Posterior cingulate gyrus (tissue), 11 donors: ENCODE measurements around the gene PADI6.

Experiments used
- DNase-seq, 10 donors: peaks; one replicate each; pipeline versions ENCODE4 v3.0.0 to v3.0.0-alpha.2; 2020 to 2021; ENCODE audit warnings: mixed read lengths in 3 of 10
- intact Hi-C: fragments of 100-400 bp; cut with DNase I; formaldehyde crosslinking; loops from one replicate; pipeline ENCODE4 v1.15.1; 2023

Gene PADI6

GRCh38 chr1:17355898-17356297, 16.1 kb upstream of the PADI6 start:
- intact Hi-C loops, result no loop called here
- DNase-seq, result no peak

- DNase-seq, result no peak
- intact Hi-C loops, result no loop called here
Observed at GRCh38 chr1:17356387-17357026, 15.5 kb upstream of the PADI6 start.

- intact Hi-C loops, result no loop called here
- DNase-seq, result no peak
Observed at GRCh38 chr1:17358557-17358956, 13.4 kb upstream of the PADI6 start.

- no peak for DNase-seq
- intact Hi-C loops, result no loop called here
Observed at GRCh38 chr1:17359031-17359430, 13.0 kb upstream of the PADI6 start.

GRCh38 chr1:17359808-17360207, 12.2 kb upstream of the PADI6 start:
- no peak for DNase-seq
- intact Hi-C loops, result no loop called here

- intact Hi-C loops, result no loop called here
- DNase-seq, result no peak
Observed at GRCh38 chr1:17360272-17360956, 11.6 kb upstream of the PADI6 start.

- intact Hi-C loops, result no loop called here
- DNase-seq, result no peak
Observed at GRCh38 chr1:17361687-17362086, 10.3 kb upstream of the PADI6 start.

GRCh38 chr1:17363351-17363750, 8.6 kb upstream of the PADI6 start:
- no peak for DNase-seq
- intact Hi-C loops, result no loop called here

GRCh38 chr1:17363771-17364170, 8.2 kb upstream of the PADI6 start:
- DNase-seq, result no peak
- intact Hi-C loops, result loop anchor here (2.0 kb wide), 1 partner anchor 33 kb away; no protein-coding TSS in a partner anchor

GRCh38 chr1:17365293-17365692, 6.7 kb upstream of the PADI6 start:
- intact Hi-C loops, result loop anchor here (2.0 kb wide), 1 partner anchor 32 kb away; no protein-coding TSS in a partner anchor
- no peak for DNase-seq

- intact Hi-C loops, result no loop called here
- no peak for DNase-seq
Observed at GRCh38 chr1:17369466-17369865, 2.5 kb upstream of the PADI6 start.

GRCh38 chr1:17370618-17371017, 1.4 kb upstream of the PADI6 start:
- intact Hi-C loops, result no loop called here
- DNase-seq, result no peak

- no peak for DNase-seq
- intact Hi-C loops, result no loop called here
Observed at GRCh38 chr1:17372955-17373354, 959 bp downstream of the PADI6 start.

GRCh38 chr1:17375651-17376050, 3.7 kb downstream of the PADI6 start:
- DNase-seq, result no peak
- intact Hi-C loops, result no loop called here

- no peak for DNase-seq
- intact Hi-C loops, result no loop called here
Observed at GRCh38 chr1:17377325-17377953, 5.4 kb downstream of the PADI6 start.

- intact Hi-C loops, result no loop called here
- DNase-seq, result no peak
Observed at GRCh38 chr1:17381161-17381560, 9.2 kb downstream of the PADI6 start.

GRCh38 chr1:17392199-17392740, 20.3 kb downstream of the PADI6 start:
- no peak for DNase-seq
- intact Hi-C loops, result no loop called here

GRCh38 chr1:17393230-17393629, 21.2 kb downstream of the PADI6 start:
- intact Hi-C loops, result no loop called here
- DNase-seq, result no peak

GRCh38 chr1:17397910-17398695, 26.1 kb downstream of the PADI6 start:
- intact Hi-C loops, result loop anchor here (2.0 kb wide), 1 partner anchor 33 kb away; no protein-coding TSS in a partner anchor
- no peak for DNase-seq

GRCh38 chr1:17400725-17401341, 28.8 kb downstream of the PADI6 start:
- intact Hi-C loops, result loop anchor here (10.0 kb wide), 1 partner anchor 336 kb away; no protein-coding TSS in a partner anchor
- DNase-seq, result peak in 1 of 10 donors; percentile 47
